ENCODE results near the gene STUM. TPM values are rescaled to one million over a fixed set of nuclear protein-coding genes. Genes with fewer than 3 reads are reported as not detected.

The STUM gene
- total RNA-seq, 1 experiment from 2014 or later: 0.03 TPM

DNA sequence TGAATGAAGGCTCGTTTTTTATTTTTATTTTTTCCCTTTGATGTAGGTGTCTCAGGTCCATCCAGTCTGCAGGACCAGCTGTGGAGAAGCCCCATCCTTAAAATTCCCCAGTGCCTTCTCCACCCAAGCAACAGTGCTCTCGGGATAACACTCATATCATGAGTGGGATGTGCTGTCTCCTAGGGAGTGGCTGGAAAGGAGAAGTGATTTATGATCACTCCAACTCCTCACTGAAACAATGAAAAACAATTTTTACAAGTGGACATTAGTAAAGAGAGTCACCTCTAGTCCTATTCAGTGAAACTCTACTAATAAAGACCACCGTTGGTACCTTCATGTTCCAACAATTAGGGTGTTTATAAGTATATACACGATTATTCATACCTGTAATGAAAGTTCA is 3.5 kb downstream of the STUM start:
- no peak for ATAC-seq
- intact Hi-C loops (cut with micrococcal nuclease; ENCODE audit: unreplicated experiment) (no loop called here), in situ Hi-C loops (cut with HindIII; ENCODE audit: low pct_unique_long_range_greater_than_20kb, low sequenced_read_pairs) (no loop called here)
- H3K27ac ChIP-seq (ENCODE audit: low read length): no peak overlapping the region
- DNase-seq (ENCODE audit: low read depth, low spot score): no peak
- no peak for TF ChIP-seq SIN3A (IDR thresholded peaks at IDR 0.05; ENCODE audit: borderline replicate concordance, insufficient read depth, low read depth, low read length)
- no peak for TF ChIP-seq REST (IDR thresholded peaks at IDR 0.05; ENCODE audit: insufficient read depth in 1 of 2, low read depth in 2 of 2, low read length in 1 of 2)
- no peak for TF ChIP-seq POLR2AphosphoS5 (IDR thresholded peaks at IDR 0.05; ENCODE audit: low read depth, low read length)
- TF ChIP-seq TCF7L2 (IDR thresholded peaks at IDR 0.05; ENCODE audit: low read depth, low read length): no peak
- no peak for TF ChIP-seq CTCF (IDR thresholded peaks at IDR 0.05)
- BruUV-seq (replicated peaks): no TSS peak
- no peak overlapping the region for H3K4me3 ChIP-seq (ENCODE audit: low read depth in 2 of 2, low read length in 2 of 2)
- H3K27me3 ChIP-seq (ENCODE audit: control insufficient read depth, insufficient read depth, low read length): peaks cover 55% of the 10 kb centered on the region
- H3K4me1 ChIP-seq (ENCODE audit: control insufficient read depth, insufficient read depth, low read length): peaks cover 9% of the 10 kb centered on the region
- ChIA-PET POLR2A (no interaction called here), CTCF (interaction anchor here (0.6 kb wide), 1 partner anchor 52 kb away, joined by 4 read pairs; no protein-coding TSS in a partner anchor)
- H3K36me3 ChIP-seq (ENCODE audit: control insufficient read depth, insufficient read depth, low read length): no peaks in the 10 kb centered on the region
- no peaks in the 10 kb centered on the region for H3K9me3 ChIP-seq (ENCODE audit: control insufficient read depth, insufficient read depth, low read depth, low read length)

GRCh38 chr1:226553266-226553923 is 4.8 kb downstream of the STUM start:
- Histone ChIP-seq H3K36me3 (ENCODE audit: control insufficient read depth, insufficient read depth, low read length) (no peaks in the 10 kb centered on the region), H3K27me3 (ENCODE audit: control insufficient read depth, insufficient read depth, low read length) (peaks cover 52% of the 10 kb centered on the region), H3K4me3 (ENCODE audit: low read depth in 2 of 2, low read length in 2 of 2) (no peak overlapping the region), H3K9me3 (ENCODE audit: control insufficient read depth, insufficient read depth, low read depth, low read length) (no peaks in the 10 kb centered on the region), H3K27ac (ENCODE audit: low read length) (no peak overlapping the region), H3K4me1 (ENCODE audit: control insufficient read depth, insufficient read depth, low read length) (peaks cover 3% of the 10 kb centered on the region; the same call in 1 of the 2 replicates)
- intact Hi-C loops (cut with micrococcal nuclease; ENCODE audit: unreplicated experiment): no loop called here
- ATAC-seq (no peak), DNase-seq (ENCODE audit: low read depth, low spot score) (no peak)
- TF ChIP-seq POLR2AphosphoS5 (IDR thresholded peaks at IDR 0.05; ENCODE audit: low read depth, low read length) (no peak), CTCF (IDR thresholded peaks at IDR 0.05) (no peak), TCF7L2 (IDR thresholded peaks at IDR 0.05; ENCODE audit: low read depth, low read length) (no peak), SIN3A (IDR thresholded peaks at IDR 0.05; ENCODE audit: borderline replicate concordance, insufficient read depth, low read depth, low read length) (no peak), REST (IDR thresholded peaks at IDR 0.05; ENCODE audit: insufficient read depth in 1 of 2, low read depth in 2 of 2, low read length in 1 of 2) (no peak)
- no TSS peak for BruUV-seq (replicated peaks)
- ChIA-PET POLR2A (no interaction called here), CTCF (no interaction called here)
- in situ Hi-C loops (cut with HindIII; ENCODE audit: low pct_unique_long_range_greater_than_20kb, low sequenced_read_pairs): no loop called here

Data from Panc1 (cell line).